ENCODE data around the gene SLIT1.

DNA sequence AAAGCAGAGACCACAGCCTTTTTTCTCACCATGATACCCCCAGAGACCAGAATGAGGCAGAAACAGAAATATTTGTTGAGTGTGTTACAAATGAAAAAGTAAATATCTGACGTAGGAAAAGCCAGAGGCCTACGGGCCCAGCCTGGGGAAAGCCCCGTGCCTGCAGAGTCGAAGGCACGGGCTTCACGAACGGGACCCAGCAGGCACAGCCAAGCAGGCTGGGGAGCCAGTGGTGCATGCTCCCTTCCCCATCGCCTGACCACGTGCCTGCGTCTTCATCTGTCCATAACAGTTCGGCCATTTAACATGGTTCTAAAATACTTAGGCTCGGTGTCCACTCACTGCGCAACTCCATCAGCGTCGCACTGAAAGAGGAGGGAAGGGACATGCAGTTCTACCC, 50.8 kb downstream of the SLIT1 start:
- TF ChIP-seq POLR2AphosphoS5 (IDR thresholded peaks at IDR 0.05; ENCODE audit: borderline replicate concordance, low read depth, low read length) (no peak), EZH2 (IDR thresholded peaks at IDR 0.05) (no peak)

Data from SK-N-MC (cell line).